ENCODE data around the gene ILKAP. TPM values are rescaled to one million over a fixed set of nuclear protein-coding genes. Genes with fewer than 3 reads are reported as not detected.

The ILKAP gene
- total RNA-seq, 6 experiments from 2014 or later, result 9.8 to 24.3 (median 16.8) TPM

GRCh38 chr2:238145046-238145445 is 58.4 kb downstream of the ILKAP start:
- Histone ChIP-seq H3K4me3 (no peak overlapping the region), H3K27ac (no peak overlapping the region), H3K27me3 (no peaks in the 10 kb centered on the region), H3K36me3 (no peaks in the 10 kb centered on the region), H3K9me3 (no peaks in the 10 kb centered on the region), H3K4me1 (no peaks in the 10 kb centered on the region)
- no peak for DNase-seq
- no peak for TF ChIP-seq CTCF (IDR thresholded peaks at IDR 0.05)
- TF ChIP-seq POLR2A (IDR thresholded peaks at IDR 0.05), result no peak
- intact Hi-C loops (cut with DNase I), result no loop called here
- ATAC-seq, result no peak
- 82% methylated on average over 2 of the region's 12 CpGs for WGBS (ENCODE audit: insufficient coverage, low coverage, low lambda C conversion rate, missing lambda C conversion rate)

- no peak for DNase-seq
- WGBS (ENCODE audit: insufficient coverage, low coverage, low lambda C conversion rate, missing lambda C conversion rate), result 65% methylated on average over 4 of the region's 5 CpGs
- no peak for ATAC-seq
- intact Hi-C loops (cut with DNase I), result no loop called here
- H3K9me3 ChIP-seq, result no peaks in the 10 kb centered on the region
- H3K36me3 ChIP-seq, result no peaks in the 10 kb centered on the region
- no peaks in the 10 kb centered on the region for H3K4me1 ChIP-seq
- no peak overlapping the region for H3K4me3 ChIP-seq
- H3K27ac ChIP-seq, result no peak overlapping the region
- TF ChIP-seq POLR2A (IDR thresholded peaks at IDR 0.05), result no peak
- no peak for TF ChIP-seq CTCF (IDR thresholded peaks at IDR 0.05)
- H3K27me3 ChIP-seq, result no peaks in the 10 kb centered on the region
Observed at GRCh38 chr2:238144262-238144661, 59.2 kb downstream of the ILKAP start.

- DNase-seq, result no peak
- intact Hi-C loops (cut with DNase I), result no loop called here
- Histone ChIP-seq H3K27me3 (no peaks in the 10 kb centered on the region), H3K4me3 (no peak overlapping the region), H3K27ac (no peak overlapping the region), H3K36me3 (no peaks in the 10 kb centered on the region), H3K9me3 (no peaks in the 10 kb centered on the region), H3K4me1 (no peaks in the 10 kb centered on the region)
- TF ChIP-seq CTCF (IDR thresholded peaks at IDR 0.05), result no peak
- no peak for TF ChIP-seq POLR2A (IDR thresholded peaks at IDR 0.05)
- 95% methylated on average over 3 of the region's 20 CpGs for WGBS (ENCODE audit: insufficient coverage, low coverage, low lambda C conversion rate, missing lambda C conversion rate)
- ATAC-seq, result peak in 1 of 4 donors; percentile 20
Observed at GRCh38 chr2:238143239-238143951, 60.1 kb downstream of the ILKAP start.

GRCh38 chr2:238142382-238143205 is 60.9 kb downstream of the ILKAP start:
- H3K36me3 ChIP-seq, result no peaks in the 10 kb centered on the region
- no peak overlapping the region for H3K27ac ChIP-seq
- DNase-seq (no peak), ATAC-seq (no peak)
- H3K9me3 ChIP-seq, result no peaks in the 10 kb centered on the region
- no peaks in the 10 kb centered on the region for H3K4me1 ChIP-seq
- intact Hi-C loops (cut with DNase I), result no loop called here
- TF ChIP-seq CTCF (IDR thresholded peaks at IDR 0.05) (no peak), POLR2A (IDR thresholded peaks at IDR 0.05) (no peak)
- H3K4me3 ChIP-seq, result no peak overlapping the region
- 94% methylated on average over 3 of the region's 30 CpGs for WGBS (ENCODE audit: insufficient coverage, low coverage, low lambda C conversion rate, missing lambda C conversion rate)
- no peaks in the 10 kb centered on the region for H3K27me3 ChIP-seq
